PFSK-1 (cell line): ENCODE measurements around the gene SPNS2.

Experiments
- FOXP2 ChIP-seq: optimal IDR thresholded peaks from 2 replicates; pipeline ENCODE3; 2011; ENCODE audit warnings: borderline replicate concordance, control low read depth, inconsistent platforms; ENCODE audit not compliant: insufficient read depth; ENCODE audit errors: extremely low read length, extremely low read depth
- POLR2AphosphoS5 ChIP-seq: IDR thresholded peaks from 2 replicates; pipeline ENCODE4 v1.6.1; 2012; ENCODE audit warnings: low read depth, mild to moderate bottlenecking, control low read depth, low read length, moderate library complexity
- REST ChIP-seq, 2 experiments: IDR thresholded peaks; 2 replicates each; pipeline versions ENCODE4 v1.6.1 to v1.8.0; 2011 to 2012; ENCODE audit warnings: low read depth in 2 of 2, low read length in 2 of 2, control low read depth in 1 of 2, inconsistent platforms in 1 of 2, mild to moderate bottlenecking in 1 of 2, moderate library complexity in 1 of 2; ENCODE audit not compliant: insufficient read depth in 1 of 2
- SIN3A ChIP-seq: IDR thresholded peaks from 2 replicates; pipeline ENCODE4 v1.6.1; 2012; ENCODE audit warnings: mild to moderate bottlenecking, low read length, moderate library complexity, borderline replicate concordance; ENCODE audit not compliant: insufficient read depth
- TAF1 ChIP-seq: IDR thresholded peaks from 2 replicates; pipeline ENCODE4 v1.6.1; 2012; ENCODE audit warnings: low read length, control low read depth, borderline replicate concordance; ENCODE audit not compliant: insufficient read depth

The SPNS2 gene

DNA sequence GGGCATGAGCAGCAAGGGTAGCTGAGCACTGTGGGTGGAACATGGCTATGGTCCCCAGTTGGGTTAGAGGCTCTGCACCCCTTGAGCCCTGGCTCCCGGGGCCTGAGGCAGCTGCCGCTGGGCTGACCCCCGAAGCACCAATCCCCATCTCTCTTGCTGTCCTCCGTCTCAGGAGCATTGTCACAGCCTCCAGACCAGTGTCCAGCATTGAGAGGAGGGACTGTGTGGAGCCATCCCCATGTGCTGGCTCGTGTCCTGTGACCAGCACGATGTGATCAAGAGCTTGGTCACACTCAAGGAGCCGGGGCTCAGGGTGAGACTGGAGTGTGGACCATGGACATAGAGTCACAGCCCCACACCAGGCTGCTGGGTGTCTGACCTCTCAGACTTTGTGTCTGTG is 88.5 kb downstream of the SPNS2 start:
- no peak for TF ChIP-seq SIN3A
- no peak for TF ChIP-seq FOXP2
- no peak for TF ChIP-seq REST (IDR thresholded peaks at IDR 0.05; ENCODE audit: insufficient read depth in 1 of 2, low read depth in 2 of 2, low read length in 2 of 2)
- TF ChIP-seq POLR2AphosphoS5 = no peak
- TF ChIP-seq TAF1 = no peak

GRCh38 chr17:4587803-4588202 is 89.1 kb downstream of the SPNS2 start:
- no peak for TF ChIP-seq TAF1
- no peak for TF ChIP-seq FOXP2
- TF ChIP-seq REST (IDR thresholded peaks at IDR 0.05; ENCODE audit: insufficient read depth in 1 of 2, low read depth in 2 of 2, low read length in 2 of 2) = no peak
- no peak for TF ChIP-seq POLR2AphosphoS5
- TF ChIP-seq SIN3A = no peak

GRCh38 chr17:4588391-4588790 is 89.7 kb downstream of the SPNS2 start:
- TF ChIP-seq POLR2AphosphoS5 (no peak), SIN3A (no peak), FOXP2 (no peak), TAF1 (no peak), REST (IDR thresholded peaks at IDR 0.05; ENCODE audit: insufficient read depth in 1 of 2, low read depth in 2 of 2, low read length in 2 of 2) (no peak)
